ENCODE measurements around the gene PRDM16.

PRDM16 gene

DNA sequence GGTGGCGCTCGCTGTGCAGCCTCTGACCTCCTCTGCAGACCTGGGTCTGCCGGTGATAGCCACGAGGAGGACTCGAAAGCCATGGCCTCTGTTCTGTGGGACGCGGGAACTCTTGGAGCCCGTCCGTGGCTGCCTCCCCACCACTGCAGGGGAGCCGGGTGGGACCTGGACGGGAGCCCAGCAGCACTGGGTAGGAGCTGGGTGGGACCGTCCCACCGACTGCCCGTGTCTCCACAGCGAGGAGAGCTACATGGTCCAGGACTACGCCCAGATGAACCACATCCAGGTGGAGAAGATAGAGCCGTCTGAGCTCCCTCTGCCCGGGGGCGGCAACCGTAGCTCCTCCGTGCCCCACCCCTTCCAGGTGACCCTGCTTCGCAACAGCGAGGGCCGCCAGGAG, 409.2 kb downstream of the PRDM16 start:
- Histone ChIP-seq H2BK12ac (ENCODE audit: low read length) (no peak overlapping the region), H3K18ac (ENCODE audit: low read length) (peak overlapping the region; percentile 44), H3K79me1 (ENCODE audit: low read depth, low read length) (peaks cover 1% of the 10 kb centered on the region), H2BK5ac (ENCODE audit: low read length) (peak overlapping the region; percentile 29), H3K4me3 (ENCODE audit: low read length in 2 of 2) (no peak overlapping the region), H3K9me3 (replicated peaks in 1 of 2; ENCODE audit: control insufficient read depth in 2 of 2, insufficient read depth in 1 of 2, low read depth in 1 of 2, low read length in 2 of 2) (peaks cover 0 to 3% of the 10 kb centered on the region in 2 donors), H2BK120ac (ENCODE audit: low read depth, low read length) (no peak overlapping the region), H3K4me2 (ENCODE audit: insufficient read depth, low read length, poor library complexity, severe bottlenecking) (no peak overlapping the region), H4K8ac (ENCODE audit: low read depth, low read length) (no peak overlapping the region), H3K27me3 (ENCODE audit: control insufficient read depth in 3 of 3, insufficient read depth in 3 of 3, low read depth in 1 of 3, low read length in 3 of 3) (peaks cover 0 to 3% (median 0%) of the 10 kb centered on the region in 3 experiments), H3K23ac (ENCODE audit: low read depth, low read length, poor library complexity) (peak overlapping the region; percentile 80), H3K27ac (replicated peaks; ENCODE audit: low read length) (no peak overlapping the region), H3K4ac (ENCODE audit: low read length) (no peak overlapping the region), H2BK15ac (ENCODE audit: low read length) (no peak overlapping the region), H3K9ac (ENCODE audit: low read depth, low read length, poor library complexity) (no peak overlapping the region), H4K91ac (ENCODE audit: low read depth, low read length, poor library complexity) (no peak overlapping the region), H2AFZ (ENCODE audit: low read length) (no peak overlapping the region), H2AK5ac (ENCODE audit: low read depth, low read length) (peak overlapping the region; percentile 92), H3K36me3 (replicated peaks in 1 of 2; ENCODE audit: control insufficient read depth in 2 of 2, insufficient read depth in 2 of 2, low read length in 2 of 2) (peaks cover 0 to 4% of the 10 kb centered on the region in 2 donors), H3K14ac (ENCODE audit: low read length) (no peak overlapping the region), H3K4me1 (ENCODE audit: control insufficient read depth in 2 of 2, insufficient read depth in 1 of 2, low read depth in 1 of 2, low read length in 2 of 2) (peaks cover 0 to 3% of the 10 kb centered on the region in 2 donors)
- WGBS, 2 donors (ENCODE audit: extremely low coverage in 2 of 2, insufficient read length in 2 of 2, insufficient replicate concordance in 1 of 2): no CpG with 5 or more reads among the region's 24 CpGs
- no peak for DNase-seq (ENCODE audit: low spot score)

- H2BK120ac ChIP-seq (ENCODE audit: low read depth, low read length): no peak overlapping the region
- H3K79me1 ChIP-seq (ENCODE audit: low read depth, low read length): peaks cover 1% of the 10 kb centered on the region
- no peak overlapping the region for H2BK15ac ChIP-seq (ENCODE audit: low read length)
- H2BK5ac ChIP-seq (ENCODE audit: low read length): no peak overlapping the region
- peaks cover 0 to 3% of the 10 kb centered on the region in 2 donors for H3K9me3 ChIP-seq (replicated peaks in 1 of 2; ENCODE audit: control insufficient read depth in 2 of 2, insufficient read depth in 1 of 2, low read depth in 1 of 2, low read length in 2 of 2)
- H3K4me1 ChIP-seq (ENCODE audit: control insufficient read depth in 2 of 2, insufficient read depth in 1 of 2, low read depth in 1 of 2, low read length in 2 of 2): peaks cover 0 to 2% of the 10 kb centered on the region in 2 donors
- H3K18ac ChIP-seq (ENCODE audit: low read length): peak overlapping the region; percentile 76
- H3K4ac ChIP-seq (ENCODE audit: low read length): no peak overlapping the region
- H4K8ac ChIP-seq (ENCODE audit: low read depth, low read length): peak overlapping the region; percentile 65
- no peak overlapping the region for H3K4me3 ChIP-seq (ENCODE audit: low read length in 2 of 2)
- H3K14ac ChIP-seq (ENCODE audit: low read length): peak overlapping the region; percentile 71
- H2BK12ac ChIP-seq (ENCODE audit: low read length): no peak overlapping the region
- no peaks in the 10 kb centered on the region for H3K36me3 ChIP-seq (replicated peaks in 1 of 2; ENCODE audit: control insufficient read depth in 2 of 2, insufficient read depth in 2 of 2, low read length in 2 of 2)
- no peaks in the 10 kb centered on the region for H3K27me3 ChIP-seq (ENCODE audit: control insufficient read depth in 3 of 3, insufficient read depth in 3 of 3, low read depth in 1 of 3, low read length in 3 of 3)
- H3K23ac ChIP-seq (ENCODE audit: low read depth, low read length, poor library complexity): peak overlapping the region; percentile 95
- H3K27ac ChIP-seq (replicated peaks; ENCODE audit: low read length): no peak overlapping the region
- DNase-seq (ENCODE audit: low spot score): no peak
- H3K4me2 ChIP-seq (ENCODE audit: insufficient read depth, low read length, poor library complexity, severe bottlenecking): no peak overlapping the region
- H3K9ac ChIP-seq (ENCODE audit: low read depth, low read length, poor library complexity): peak overlapping the region; percentile 21
- WGBS, 2 donors (ENCODE audit: extremely low coverage in 2 of 2, insufficient read length in 2 of 2, insufficient replicate concordance in 1 of 2): no CpG with 5 or more reads among the region's 30 CpGs
- H4K91ac ChIP-seq (ENCODE audit: low read depth, low read length, poor library complexity): no peak overlapping the region
- H2AK5ac ChIP-seq (ENCODE audit: low read depth, low read length): peak overlapping the region; percentile 92
- no peak overlapping the region for H2AFZ ChIP-seq (ENCODE audit: low read length)
Measured at GRCh38 chr1:3479511-3480368, 410.7 kb downstream of the PRDM16 start.

GRCh38 chr1:3480369-3480719, 411.3 kb downstream of the PRDM16 start:
- no CpG with 5 or more reads among the region's 21 CpGs for WGBS, 2 donors (ENCODE audit: extremely low coverage in 2 of 2, insufficient read length in 2 of 2, insufficient replicate concordance in 1 of 2)
- Histone ChIP-seq H3K14ac (ENCODE audit: low read length) (no peak overlapping the region), H2AK5ac (ENCODE audit: low read depth, low read length) (no peak overlapping the region), H2AFZ (ENCODE audit: low read length) (no peak overlapping the region), H3K4me2 (ENCODE audit: insufficient read depth, low read length, poor library complexity, severe bottlenecking) (no peak overlapping the region), H3K4me3 (ENCODE audit: low read length in 2 of 2) (no peak overlapping the region), H2BK120ac (ENCODE audit: low read depth, low read length) (no peak overlapping the region), H3K36me3 (replicated peaks in 1 of 2; ENCODE audit: control insufficient read depth in 2 of 2, insufficient read depth in 2 of 2, low read length in 2 of 2) (no peaks in the 10 kb centered on the region), H3K4ac (ENCODE audit: low read length) (no peak overlapping the region), H2BK5ac (ENCODE audit: low read length) (no peak overlapping the region), H2BK12ac (ENCODE audit: low read length) (no peak overlapping the region), H3K79me1 (ENCODE audit: low read depth, low read length) (peaks cover 1% of the 10 kb centered on the region), H3K27me3 (ENCODE audit: control insufficient read depth in 3 of 3, insufficient read depth in 3 of 3, low read depth in 1 of 3, low read length in 3 of 3) (no peaks in the 10 kb centered on the region), H3K18ac (ENCODE audit: low read length) (peak overlapping the region; percentile 18), H3K4me1 (ENCODE audit: control insufficient read depth in 2 of 2, insufficient read depth in 1 of 2, low read depth in 1 of 2, low read length in 2 of 2) (peaks cover 0 to 2% of the 10 kb centered on the region in 2 donors), H4K91ac (ENCODE audit: low read depth, low read length, poor library complexity) (no peak overlapping the region), H4K8ac (ENCODE audit: low read depth, low read length) (no peak overlapping the region), H3K9ac (ENCODE audit: low read depth, low read length, poor library complexity) (no peak overlapping the region), H2BK15ac (ENCODE audit: low read length) (no peak overlapping the region), H3K9me3 (replicated peaks in 1 of 2; ENCODE audit: control insufficient read depth in 2 of 2, insufficient read depth in 1 of 2, low read depth in 1 of 2, low read length in 2 of 2) (peaks cover 0 to 8% of the 10 kb centered on the region in 2 donors), H3K23ac (ENCODE audit: low read depth, low read length, poor library complexity) (no peak overlapping the region), H3K27ac (replicated peaks; ENCODE audit: low read length) (no peak overlapping the region)
- no peak for DNase-seq (ENCODE audit: low spot score)

DNA sequence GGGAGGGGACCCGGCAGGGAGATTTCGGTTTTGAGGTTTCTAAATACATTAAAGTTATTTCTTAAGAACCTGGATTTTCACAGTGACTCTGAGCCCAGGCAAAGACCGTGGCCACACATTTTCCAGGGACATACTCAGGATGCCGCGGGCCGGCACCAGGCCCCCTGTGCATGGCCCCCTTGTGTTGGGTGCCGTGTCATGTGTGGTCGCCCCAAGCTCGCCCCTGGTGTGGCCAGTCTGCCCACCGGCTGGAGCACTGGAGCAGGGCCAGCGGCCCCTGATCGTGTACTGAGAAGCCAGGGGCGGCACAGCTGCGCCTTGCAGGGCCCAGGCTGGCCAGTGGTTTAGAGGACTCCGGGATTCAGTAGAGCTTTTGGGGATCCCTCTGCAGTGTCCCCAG, 412.0 kb downstream of the PRDM16 start:
- no peak overlapping the region for H3K27ac ChIP-seq (replicated peaks; ENCODE audit: low read length)
- H3K4ac ChIP-seq (ENCODE audit: low read length): no peak overlapping the region
- no peak overlapping the region for H3K4me2 ChIP-seq (ENCODE audit: insufficient read depth, low read length, poor library complexity, severe bottlenecking)
- no peak for DNase-seq (ENCODE audit: low spot score)
- H3K27me3 ChIP-seq (ENCODE audit: control insufficient read depth in 3 of 3, insufficient read depth in 3 of 3, low read depth in 1 of 3, low read length in 3 of 3): no peaks in the 10 kb centered on the region
- no peak overlapping the region for H3K14ac ChIP-seq (ENCODE audit: low read length)
- peak overlapping the region; percentile 96 for H2AK5ac ChIP-seq (ENCODE audit: low read depth, low read length)
- no peaks in the 10 kb centered on the region for H3K36me3 ChIP-seq (replicated peaks in 1 of 2; ENCODE audit: control insufficient read depth in 2 of 2, insufficient read depth in 2 of 2, low read length in 2 of 2)
- H2BK5ac ChIP-seq (ENCODE audit: low read length): peak overlapping the region; percentile 60
- no peak overlapping the region for H2BK12ac ChIP-seq (ENCODE audit: low read length)
- no peak overlapping the region for H3K9ac ChIP-seq (ENCODE audit: low read depth, low read length, poor library complexity)
- peaks cover 1% of the 10 kb centered on the region for H3K79me1 ChIP-seq (ENCODE audit: low read depth, low read length)
- no peak overlapping the region for H3K18ac ChIP-seq (ENCODE audit: low read length)
- H3K23ac ChIP-seq (ENCODE audit: low read depth, low read length, poor library complexity): no peak overlapping the region
- H4K91ac ChIP-seq (ENCODE audit: low read depth, low read length, poor library complexity): no peak overlapping the region
- H3K9me3 ChIP-seq (replicated peaks in 1 of 2; ENCODE audit: control insufficient read depth in 2 of 2, insufficient read depth in 1 of 2, low read depth in 1 of 2, low read length in 2 of 2): peaks cover 0 to 8% of the 10 kb centered on the region in 2 donors
- H2BK15ac ChIP-seq (ENCODE audit: low read length): no peak overlapping the region
- no CpG with 5 or more reads among the region's 15 CpGs for WGBS, 2 donors (ENCODE audit: extremely low coverage in 2 of 2, insufficient read length in 2 of 2, insufficient replicate concordance in 1 of 2)
- H2AFZ ChIP-seq (ENCODE audit: low read length): no peak overlapping the region
- no peak overlapping the region for H4K8ac ChIP-seq (ENCODE audit: low read depth, low read length)
- no peak overlapping the region for H3K4me3 ChIP-seq (ENCODE audit: low read length in 2 of 2)
- H2BK120ac ChIP-seq (ENCODE audit: low read depth, low read length): no peak overlapping the region
- peaks cover 0 to 2% of the 10 kb centered on the region in 2 donors for H3K4me1 ChIP-seq (ENCODE audit: control insufficient read depth in 2 of 2, insufficient read depth in 1 of 2, low read depth in 1 of 2, low read length in 2 of 2)

All from neuronal stem cell (in vitro differentiated cells).